ENCODE measurements around the gene ZHX3. TPM values are rescaled to one million over a fixed set of nuclear protein-coding genes. Genes with fewer than 3 reads are reported as not detected.

Gene ZHX3
- total RNA-seq, 1 donor from 2014 or later, result 16.3 TPM

DNA sequence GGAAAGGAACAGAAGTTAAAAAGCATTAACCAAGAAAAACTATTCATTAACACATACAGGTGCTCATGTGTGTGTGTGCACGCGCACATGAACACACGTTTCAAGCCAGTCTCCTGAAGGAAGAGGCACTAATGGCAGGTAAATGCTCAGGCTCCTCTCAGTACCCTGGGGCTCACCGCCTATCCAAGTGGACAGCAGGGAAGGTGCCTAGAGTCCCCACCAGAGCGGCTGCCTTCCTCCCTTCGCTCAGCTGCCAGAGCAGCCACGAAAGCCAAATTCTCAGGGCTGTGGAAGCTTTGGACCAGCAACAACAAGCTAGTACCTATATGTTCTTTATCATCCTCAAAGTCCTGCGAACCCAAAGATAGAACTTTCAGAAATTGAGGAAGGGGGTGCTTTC lies 137.6 kb downstream of the ZHX3 start:
- Mint-ChIP-seq H3K4me3 (no peak overlapping the region), H3K9me3 (no peaks in the 10 kb centered on the region), H3K36me3 (peaks cover 25% of the 10 kb centered on the region), H3K27ac (no peak overlapping the region), H3K27me3 (no peaks in the 10 kb centered on the region), H3K4me1 (ENCODE audit: unreplicated experiment) (peaks cover 14% of the 10 kb centered on the region)
- DNase-seq (ENCODE audit: extremely low spot score, unreplicated experiment), result peak; percentile 48
- TF ChIP-seq, protein P1, sequence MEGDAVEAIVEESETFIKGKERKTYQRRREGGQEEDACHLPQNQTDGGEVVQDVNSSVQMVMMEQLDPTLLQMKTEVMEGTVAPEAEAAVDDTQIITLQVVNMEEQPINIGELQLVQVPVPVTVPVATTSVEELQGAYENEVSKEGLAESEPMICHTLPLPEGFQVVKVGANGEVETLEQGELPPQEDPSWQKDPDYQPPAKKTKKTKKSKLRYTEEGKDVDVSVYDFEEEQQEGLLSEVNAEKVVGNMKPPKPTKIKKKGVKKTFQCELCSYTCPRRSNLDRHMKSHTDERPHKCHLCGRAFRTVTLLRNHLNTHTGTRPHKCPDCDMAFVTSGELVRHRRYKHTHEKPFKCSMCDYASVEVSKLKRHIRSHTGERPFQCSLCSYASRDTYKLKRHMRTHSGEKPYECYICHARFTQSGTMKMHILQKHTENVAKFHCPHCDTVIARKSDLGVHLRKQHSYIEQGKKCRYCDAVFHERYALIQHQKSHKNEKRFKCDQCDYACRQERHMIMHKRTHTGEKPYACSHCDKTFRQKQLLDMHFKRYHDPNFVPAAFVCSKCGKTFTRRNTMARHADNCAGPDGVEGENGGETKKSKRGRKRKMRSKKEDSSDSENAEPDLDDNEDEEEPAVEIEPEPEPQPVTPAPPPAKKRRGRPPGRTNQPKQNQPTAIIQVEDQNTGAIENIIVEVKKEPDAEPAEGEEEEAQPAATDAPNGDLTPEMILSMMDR (conservative IDR thresholded peaks at IDR 0.05), result no peak

DNA sequence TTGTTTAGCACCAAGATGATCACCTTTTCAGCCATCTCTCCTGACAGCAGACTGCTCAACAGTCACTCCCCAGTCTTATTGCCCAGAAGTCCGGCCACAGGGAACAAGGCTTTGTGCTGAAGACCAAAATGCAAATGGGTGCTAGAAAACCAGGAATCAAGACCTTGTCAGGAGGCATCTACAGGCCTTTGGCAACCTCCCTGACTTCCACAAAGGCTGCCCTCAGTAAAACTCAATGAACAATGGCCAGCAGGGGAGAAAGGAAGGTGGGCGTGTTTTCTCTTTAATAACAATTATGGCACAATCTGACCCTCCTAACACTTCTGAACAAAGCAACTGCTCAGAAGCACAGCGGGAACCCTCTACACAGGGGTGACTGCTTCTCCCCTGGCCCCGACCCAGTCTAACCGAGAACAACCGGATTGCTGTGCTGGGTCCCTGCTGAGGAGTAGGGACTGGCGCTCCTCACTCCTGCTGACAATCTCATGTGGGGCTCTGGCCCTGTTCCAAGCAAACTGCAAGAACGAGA lies 138.6 kb downstream of the ZHX3 start:
- TF ChIP-seq, protein P1 (conservative IDR thresholded peaks at IDR 0.05), result no peak
- Mint-ChIP-seq H3K36me3 (peaks cover 31% of the 10 kb centered on the region), H3K4me3 (no peak overlapping the region), H3K27me3 (no peaks in the 10 kb centered on the region), H3K9me3 (no peaks in the 10 kb centered on the region), H3K27ac (no peak overlapping the region), H3K4me1 (ENCODE audit: unreplicated experiment) (peaks cover 14% of the 10 kb centered on the region)
- DNase-seq (ENCODE audit: extremely low spot score, unreplicated experiment), result peak; percentile 31

DNA sequence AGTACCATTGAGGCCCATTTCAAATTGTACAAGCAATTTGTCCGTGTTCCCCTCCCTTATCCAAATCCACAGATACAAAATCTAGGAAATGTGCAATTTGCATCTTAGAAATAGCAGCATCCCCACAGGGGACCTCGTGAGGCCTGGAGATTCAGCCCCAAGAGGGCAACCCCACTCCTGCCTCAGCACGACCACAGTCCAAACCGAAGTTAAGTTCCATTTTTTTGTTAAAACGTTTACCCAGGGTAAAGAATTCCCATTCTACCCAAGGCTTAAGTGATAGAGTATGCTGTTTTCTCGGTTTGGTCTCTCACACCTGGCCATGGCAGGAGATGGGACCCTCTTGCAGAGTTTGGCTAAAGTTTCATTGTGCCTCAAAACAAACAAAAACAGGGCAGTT lies 139.0 kb downstream of the ZHX3 start:
- Mint-ChIP-seq H3K27me3 (no peaks in the 10 kb centered on the region), H3K27ac (no peak overlapping the region), H3K36me3 (peaks cover 31% of the 10 kb centered on the region), H3K9me3 (no peaks in the 10 kb centered on the region), H3K4me3 (no peak overlapping the region), H3K4me1 (ENCODE audit: unreplicated experiment) (peaks cover 14% of the 10 kb centered on the region)
- DNase-seq (ENCODE audit: extremely low spot score, unreplicated experiment), result peak; percentile 34
- TF ChIP-seq, protein P1 (conservative IDR thresholded peaks at IDR 0.05), result no peak

DNA sequence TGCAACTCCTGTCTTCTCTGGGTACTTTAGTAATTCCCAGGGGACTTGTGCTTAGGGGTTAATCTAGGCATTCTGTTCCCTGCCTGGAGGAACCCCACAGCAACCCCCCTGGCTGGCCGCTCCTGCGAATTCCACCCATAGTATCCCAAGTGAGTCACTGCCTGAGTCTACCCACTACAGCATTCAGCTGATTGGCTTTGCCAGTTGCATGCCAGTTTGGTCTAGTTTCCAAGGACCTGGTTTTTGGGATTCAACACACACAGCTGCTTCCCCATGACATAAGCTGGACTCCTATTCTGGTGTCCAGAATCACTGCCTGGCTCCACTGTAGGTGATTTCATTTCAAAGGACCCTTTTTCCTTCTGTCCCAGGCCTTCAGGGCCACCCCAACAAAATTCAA lies 139.9 kb downstream of the ZHX3 start:
- TF ChIP-seq, protein P1 (conservative IDR thresholded peaks at IDR 0.05), result no peak
- no peak for DNase-seq (ENCODE audit: extremely low spot score, unreplicated experiment)
- H3K4me3 Mint-ChIP-seq, result no peak overlapping the region
- no peak overlapping the region for H3K27ac Mint-ChIP-seq
- peaks cover 20% of the 10 kb centered on the region for H3K4me1 Mint-ChIP-seq (ENCODE audit: unreplicated experiment)
- no peaks in the 10 kb centered on the region for H3K9me3 Mint-ChIP-seq
- H3K36me3 Mint-ChIP-seq, result peaks cover 30% of the 10 kb centered on the region
- no peaks in the 10 kb centered on the region for H3K27me3 Mint-ChIP-seq

DNA sequence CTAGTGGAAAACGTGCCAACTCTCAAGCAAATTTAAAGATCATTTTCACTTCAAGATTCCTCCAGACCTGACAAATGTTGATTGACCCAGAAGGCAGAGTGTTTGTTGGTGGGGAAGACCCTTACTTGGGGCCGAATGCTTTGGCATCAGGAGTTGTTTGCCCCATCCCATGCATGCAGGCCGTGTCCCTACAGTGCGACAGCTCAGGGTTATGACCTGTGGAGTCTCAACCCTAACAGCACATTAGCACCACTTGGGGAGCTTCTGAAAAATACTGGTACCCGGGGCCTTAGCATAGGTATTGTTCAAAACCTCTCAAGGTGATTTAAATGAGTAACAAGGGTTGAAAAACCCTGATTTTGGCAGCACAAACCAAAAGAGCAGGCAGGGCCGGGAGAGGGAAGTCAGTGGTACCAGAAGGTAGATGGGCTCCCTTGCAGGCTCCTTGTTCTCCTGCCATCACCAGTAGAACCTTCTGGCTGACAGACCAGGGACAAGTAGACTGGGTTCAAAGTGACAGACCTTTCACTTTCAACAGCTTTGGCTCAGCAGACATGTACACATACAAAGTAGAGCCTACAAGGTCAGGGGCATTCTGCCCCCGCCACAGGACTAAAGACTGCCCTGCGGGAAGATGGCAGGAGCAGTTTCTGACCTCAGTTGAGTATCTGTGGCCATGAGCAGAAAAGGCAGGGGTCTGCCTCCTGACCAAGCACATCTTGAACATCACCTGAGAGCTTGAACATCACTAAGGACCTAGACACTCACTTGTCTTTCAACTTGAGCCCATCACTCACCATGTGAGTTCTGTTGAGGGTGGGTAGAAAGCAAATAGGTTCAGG lies 140.6 kb downstream of the ZHX3 start:
- Mint-ChIP-seq H3K27ac (no peak overlapping the region), H3K4me3 (no peak overlapping the region), H3K4me1 (ENCODE audit: unreplicated experiment) (peaks cover 20% of the 10 kb centered on the region), H3K9me3 (no peaks in the 10 kb centered on the region), H3K27me3 (no peaks in the 10 kb centered on the region), H3K36me3 (peaks cover 23% of the 10 kb centered on the region)
- peak; percentile 42 for DNase-seq (ENCODE audit: extremely low spot score, unreplicated experiment)
- TF ChIP-seq, protein P1 (conservative IDR thresholded peaks at IDR 0.05), result no peak

Measured in type B pancreatic cell (in vitro differentiated cells).